ENCODE results near the gene MYOG. TPM values are rescaled to one million over a fixed set of nuclear protein-coding genes. Genes with fewer than 3 reads are reported as not detected.

MYOG gene
- total and polyA plus RNA-seq, 10 of the 15 experiments (the other 5 are each of a cell fraction or from before 2014, with no cell fraction given), result not detected

GRCh38 chr1:203097001-203097400 lies 11.2 kb upstream of the MYOG start:
- no peaks in the 10 kb centered on the region; a peak in 1 of 4 replicates for H3K27me3 ChIP-seq (replicated peaks in 1 of 2; ENCODE audit: control insufficient read depth in 2 of 2, insufficient read depth in 2 of 2, low read length in 1 of 2)
- no peak overlapping the region for H3K4me2 ChIP-seq (ENCODE audit: control insufficient read depth, insufficient read depth)
- DNase-seq (ENCODE audit: low read depth, low spot score), result no peak
- 0% methylated on average over 1 of the region's 1 CpG for WGBS (ENCODE audit: insufficient coverage, insufficient replicate concordance, low lambda C conversion rate, missing lambda C conversion rate)
- no peaks in the 10 kb centered on the region for H3K79me2 ChIP-seq (ENCODE audit: control insufficient read depth, insufficient read depth, low read length)
- no TSS peak for BruUV-seq (replicated peaks)
- no peaks in the 10 kb centered on the region for H4K20me1 ChIP-seq (ENCODE audit: control insufficient read depth, insufficient read depth)
- ATAC-seq, result no peak
- intact Hi-C loops (cut with micrococcal nuclease; ENCODE audit: unreplicated experiment), result no loop called here
- in situ Hi-C loops (cut with MboI), result no loop called here
- no peaks in the 10 kb centered on the region for H3K4me1 ChIP-seq (ENCODE audit: control insufficient read depth, insufficient read depth, low read length)
- FAIRE-seq, result no peak
- ChIA-PET CTCF (interaction anchor here (1.5 to 1.6 kb wide), 2 partner anchors 76 to 171 kb away, joined by 4 read pairs; no protein-coding TSS in a partner anchor), RAD21 (ENCODE audit: unreplicated experiment) (no interaction called here), POLR2A (interaction anchor here (0.7 kb wide), 1 partner anchor 172 kb away, joined by 4 read pairs; no protein-coding TSS in a partner anchor), SMC1A (ENCODE audit: uncharacterized antibody, unreplicated experiment) (no interaction called here)
- no peaks in the 10 kb centered on the region for H3K36me3 ChIP-seq (ENCODE audit: control insufficient read depth in 2 of 2, insufficient read depth in 2 of 2, low read length in 1 of 2)
- H3K27ac ChIP-seq (ENCODE audit: control insufficient read depth, insufficient read depth), result no peak overlapping the region
- TF ChIP-seq ZBTB11 (CRISPR knock-in tag; IDR thresholded peaks at IDR 0.05) (no peak), JUNB (IDR thresholded peaks at IDR 0.05) (no peak), WRNIP1 (IDR thresholded peaks at IDR 0.05; ENCODE audit: borderline replicate concordance, low read depth, low read length) (no peak), POLR2A (IDR thresholded peaks at IDR 0.05; ENCODE audit: low read depth, low read length) (no peak)
- no peak overlapping the region for H3K4me3 ChIP-seq
- H2AFZ ChIP-seq (ENCODE audit: control insufficient read depth, low read depth, low read length), result no peak overlapping the region
- H3K9me3 ChIP-seq (replicated peaks; ENCODE audit: control insufficient read depth, insufficient read depth, low read length), result peaks cover 2% of the 10 kb centered on the region; the same call in 1 of the 3 replicates
- no peak overlapping the region for H3K9ac ChIP-seq (ENCODE audit: control insufficient read depth, insufficient read depth, low read length)

GRCh38 chr1:203096566-203096965 lies 10.8 kb upstream of the MYOG start:
- H3K4me3 ChIP-seq, result no peak overlapping the region
- no peak overlapping the region for H2AFZ ChIP-seq (ENCODE audit: control insufficient read depth, low read depth, low read length)
- ATAC-seq, result no peak
- no peaks in the 10 kb centered on the region; a peak in 1 of 4 replicates for H3K27me3 ChIP-seq (replicated peaks in 1 of 2; ENCODE audit: control insufficient read depth in 2 of 2, insufficient read depth in 2 of 2, low read length in 1 of 2)
- peaks cover 2% of the 10 kb centered on the region; the same call in 1 of the 3 replicates for H3K9me3 ChIP-seq (replicated peaks; ENCODE audit: control insufficient read depth, insufficient read depth, low read length)
- no peaks in the 10 kb centered on the region for H3K79me2 ChIP-seq (ENCODE audit: control insufficient read depth, insufficient read depth, low read length)
- intact Hi-C loops (cut with micrococcal nuclease; ENCODE audit: unreplicated experiment) (no loop called here), in situ Hi-C loops (cut with MboI) (no loop called here)
- no TSS peak for BruUV-seq (replicated peaks)
- H3K9ac ChIP-seq (ENCODE audit: control insufficient read depth, insufficient read depth, low read length), result no peak overlapping the region
- no peak for DNase-seq (ENCODE audit: low read depth, low spot score)
- no peak overlapping the region for H3K27ac ChIP-seq (ENCODE audit: control insufficient read depth, insufficient read depth)
- FAIRE-seq, result no peak
- H3K36me3 ChIP-seq (ENCODE audit: control insufficient read depth in 2 of 2, insufficient read depth in 2 of 2, low read length in 1 of 2), result no peaks in the 10 kb centered on the region
- ChIA-PET CTCF (no interaction called here), SMC1A (ENCODE audit: uncharacterized antibody, unreplicated experiment) (no interaction called here), POLR2A (interaction anchor here (0.7 kb wide), 1 partner anchor 172 kb away, joined by 4 read pairs; no protein-coding TSS in a partner anchor), RAD21 (ENCODE audit: unreplicated experiment) (no interaction called here)
- TF ChIP-seq JUNB (IDR thresholded peaks at IDR 0.05) (no peak), SUPT20H (IDR thresholded peaks at IDR 0.05; ENCODE audit: borderline replicate concordance, control insufficient read depth, low read depth, low read length) (no peak), ZBTB11 (CRISPR knock-in tag; IDR thresholded peaks at IDR 0.05) (no peak), RELA (IDR thresholded peaks at IDR 0.05; ENCODE audit: borderline replicate concordance, partially characterized antibody) (no peak), ASH2L (IDR thresholded peaks at IDR 0.05; ENCODE audit: borderline replicate concordance, low read depth) (no peak), FOXK2 (IDR thresholded peaks at IDR 0.05) (no peak), HDAC6 (IDR thresholded peaks at IDR 0.05; ENCODE audit: unreplicated experiment) (no peak), TARDBP (IDR thresholded peaks at IDR 0.05; ENCODE audit: borderline replicate concordance) (no peak), RB1 (IDR thresholded peaks at IDR 0.05; ENCODE audit: borderline replicate concordance) (no peak), ZZZ3 (IDR thresholded peaks at IDR 0.05; ENCODE audit: control insufficient read depth, insufficient read length, low read depth) (no peak), NBN (IDR thresholded peaks at IDR 0.05) (no peak)
- H3K4me2 ChIP-seq (ENCODE audit: control insufficient read depth, insufficient read depth), result no peak overlapping the region
- H3K4me1 ChIP-seq (ENCODE audit: control insufficient read depth, insufficient read depth, low read length), result no peaks in the 10 kb centered on the region
- no peaks in the 10 kb centered on the region for H4K20me1 ChIP-seq (ENCODE audit: control insufficient read depth, insufficient read depth)
